Naive thymus-derived CD4-positive, alpha-beta T cell (primary cell): ENCODE data around the gene RAVER2. TPM values are rescaled to one million over a fixed set of nuclear protein-coding genes. Genes with fewer than 3 reads are reported as not detected.

ENCODE experiments used
- ATAC-seq: fragments of 150-1000 bp; cut with Tn5 transposase; 2 replicates; pipeline ENCODE4 v1.10.0; 2021; ENCODE audit warnings: mild to moderate bottlenecking, moderate library complexity
- CTCF ChIA-PET: fragments of 350-600 bp; sonication (Branson Sonifier 250); formaldehyde crosslinking; loops from one replicate; lab custom pipeline; 2021; ENCODE audit warnings: antibody characterized with exemption; lab: Charles Lee
- POLR2A ChIA-PET: fragments of 350-600 bp; sonication (Branson Sonifier 250); formaldehyde crosslinking; loops from one replicate; lab custom pipeline; 2021; ENCODE audit warnings: antibody characterized with exemption, inconsistent platforms; lab: Charles Lee
- DNase-seq, 9 donors: peaks; one replicate each; pipeline versions ENCODE4 v3.0.0 to v3.0.0-alpha.2; 2020 to 2022; ENCODE audit warnings: mixed read lengths in 1 of 9
- H3K27ac ChIP-seq: one replicate; pipeline ENCODE4 v1.7.0; 2013; ENCODE audit warnings: mild to moderate bottlenecking, low read depth, low read length, moderate library complexity
- H3K27me3 ChIP-seq, 2 donors: one replicate each; pipeline ENCODE4 v1.7.0; 2013; ENCODE audit warnings: low read length in 2 of 2, mild to moderate bottlenecking in 2 of 2, moderate library complexity in 2 of 2; ENCODE audit not compliant: control insufficient read depth in 2 of 2, insufficient read depth in 2 of 2
- H3K36me3 ChIP-seq, 3 experiments: 1 replicate in 2 of 3; 2 replicates in 1 of 3; pipeline ENCODE4 v1.7.0; 2013; ENCODE audit warnings: low read length in 3 of 3, mild to moderate bottlenecking in 3 of 3, moderate library complexity in 1 of 3; ENCODE audit not compliant: insufficient read depth in 3 of 3, control insufficient read depth in 2 of 3
- H3K4me1 ChIP-seq, 2 donors: one replicate each; pipeline ENCODE4 v1.7.0; 2013; ENCODE audit warnings: low read length in 2 of 2, mild to moderate bottlenecking in 2 of 2, moderate library complexity in 1 of 2; ENCODE audit not compliant: control insufficient read depth in 2 of 2, insufficient read depth in 2 of 2
- H3K4me3 ChIP-seq: 2 replicates; pipeline ENCODE4 v1.7.0; 2013; ENCODE audit warnings: mild to moderate bottlenecking, low read length
- H3K9me3 ChIP-seq, 3 experiments: 1 replicate in 2 of 3; 2 replicates in 1 of 3; pipeline ENCODE4 v1.7.0; 2013; ENCODE audit warnings: low read length in 3 of 3; ENCODE audit not compliant: control insufficient read depth in 2 of 3
- H3K27ac Mint-ChIP-seq, 9 donors: one replicate each; pipeline ENCODE4 v1.8.0; 2020 to 2022; ENCODE audit warnings: mixed read lengths in 9 of 9, mild to moderate bottlenecking in 8 of 9, moderate library complexity in 5 of 9, inconsistent platforms in 2 of 9
- H3K27me3 Mint-ChIP-seq, 5 donors: one replicate each; pipeline ENCODE4 v1.8.0; 2021 to 2022; ENCODE audit warnings: mixed read lengths in 5 of 5, mild to moderate bottlenecking in 1 of 5
- H3K36me3 Mint-ChIP-seq, 5 donors: one replicate each; pipeline ENCODE4 v1.8.0; 2020 to 2022; ENCODE audit warnings: mixed read lengths in 5 of 5, mild to moderate bottlenecking in 3 of 5, inconsistent platforms in 1 of 5
- H3K4me1 Mint-ChIP-seq, 7 donors: one replicate each; pipeline ENCODE4 v1.8.0; 2020 to 2022; ENCODE audit warnings: mixed read lengths in 7 of 7, mild to moderate bottlenecking in 3 of 7, inconsistent platforms in 1 of 7
- H3K4me3 Mint-ChIP-seq, 10 donors: one replicate each; pipeline ENCODE4 v1.8.0; 2020 to 2022; ENCODE audit warnings: mild to moderate bottlenecking in 10 of 10, mixed read lengths in 10 of 10, moderate library complexity in 6 of 10, inconsistent platforms in 2 of 10
- H3K9me3 Mint-ChIP-seq, 11 donors: one replicate each; pipeline ENCODE4 v1.8.0; 2020 to 2022; ENCODE audit warnings: mixed read lengths in 11 of 11, mild to moderate bottlenecking in 4 of 11, inconsistent platforms in 1 of 11, moderate library complexity in 1 of 11
- intact Hi-C, 2 donors: fragments of 100-400 bp; cut with micrococcal nuclease; formaldehyde crosslinking; loops; one replicate each; pipeline ENCODE4 v1.15.1; 2023
- polyA plus RNA-seq, 2 donors: library from polyadenylated mRNA; unstranded; fragments of 300-500 nt; fragmentation: Illumina TruSeq; gene quantifications; one replicate each; pipeline ENCODE4 v1.2.3, GENCODE V29; 2021
- total RNA-seq, 6 experiments: library from RNA in 5 of 6; stranded (reverse) in 5 of 6; gene quantifications; 1 replicate in 5 of 6; 2 replicates in 1 of 6; pipeline ENCODE4 v1.2.3 and lab custom pipeline; 2021 to 2026

Gene RAVER2
- total and polyA plus RNA-seq, 7 experiments from 2014 or later, result 0.29 to 1.9 (median 0.93) TPM

DNA sequence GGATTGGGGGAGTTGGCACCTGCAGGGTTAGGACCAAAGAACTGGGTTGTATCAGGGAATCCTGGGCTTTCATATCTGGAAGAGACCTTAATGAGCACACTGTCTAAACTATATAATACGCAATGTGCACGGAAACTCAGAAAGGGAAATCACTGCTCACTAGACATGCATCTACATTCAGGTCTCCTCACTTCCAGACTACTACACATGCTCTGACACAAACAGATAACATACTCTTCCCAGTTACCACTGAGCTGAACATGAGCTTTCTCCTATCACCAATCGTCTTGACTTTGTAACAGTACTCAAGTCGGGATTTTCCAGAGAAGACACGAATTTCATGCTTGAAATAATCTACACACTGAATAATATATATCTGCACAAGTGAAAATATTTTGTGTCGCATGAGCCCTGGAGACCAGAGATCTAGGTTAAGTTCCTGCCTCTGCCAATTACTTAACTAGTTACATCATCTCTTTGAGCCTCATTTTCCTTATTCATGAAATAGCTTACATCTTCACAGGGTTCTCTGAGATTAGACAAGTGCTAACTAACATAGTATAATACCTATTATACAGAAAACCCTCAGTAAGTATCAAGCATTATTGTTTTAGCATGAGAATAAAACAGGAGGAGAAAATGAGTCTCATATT is 120.4 kb downstream of the RAVER2 start:
- peaks cover 15 to 23% of the 10 kb centered on the region in 2 donors for H3K4me1 ChIP-seq
- Mint-ChIP-seq H3K36me3 (peaks cover 18 to 59% (median 43%) of the 10 kb centered on the region in 5 donors), H3K27ac (peak overlapping the region; percentile 10 to 87 (median 72)), H3K4me3 (peak overlapping the region in 7 of 10 donors; percentile 3 to 65 (median 30)), H3K4me1 (peaks cover 26 to 53% (median 34%) of the 10 kb centered on the region in 7 donors), H3K27me3 (no peaks in the 10 kb centered on the region), H3K9me3 (peaks cover 0 to 4% (median 0%) of the 10 kb centered on the region in 11 donors)
- H3K9me3 ChIP-seq, result no peaks in the 10 kb centered on the region
- ChIA-PET POLR2A (interaction anchor here (1.7 kb wide), 1 partner anchor 96 kb away, joined by 4 read pairs; no protein-coding TSS in a partner anchor), CTCF (interaction anchor here (0.8 to 2.0 kb wide), 2 partner anchors 12 to 96 kb away, joined by 3 to 8 read pairs; no protein-coding TSS in a partner anchor)
- DNase-seq (no peak), ATAC-seq (no peak)
- no peak overlapping the region for H3K27ac ChIP-seq
- H3K27me3 ChIP-seq, result no peaks in the 10 kb centered on the region
- no peak overlapping the region for H3K4me3 ChIP-seq
- intact Hi-C loops, result loop anchor here in 1 of 2 donors (2.0 kb wide), 1 partner anchor 176 kb away; no protein-coding TSS in a partner anchor
- peaks cover 5 to 70% (median 12%) of the 10 kb centered on the region in 3 experiments for H3K36me3 ChIP-seq

DNA sequence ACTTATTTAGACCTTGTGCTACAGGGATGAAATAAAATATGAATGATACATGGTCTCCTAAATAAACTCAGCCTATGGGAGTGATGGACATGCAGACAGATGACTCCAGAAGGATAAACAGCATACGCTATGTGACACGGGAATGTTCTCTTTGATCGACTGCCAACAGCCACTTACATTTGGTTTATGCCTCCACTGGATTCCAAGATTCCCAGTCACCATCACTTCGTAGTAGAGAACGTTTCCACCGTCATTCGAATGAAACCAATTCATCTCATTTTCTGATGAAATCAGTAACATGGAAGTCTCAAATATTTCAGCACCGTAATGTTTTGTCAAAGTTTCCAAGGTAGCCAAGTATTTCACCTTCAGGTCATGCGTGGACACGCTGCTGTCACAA is 121.8 kb downstream of the RAVER2 start:
- Mint-ChIP-seq H3K36me3 (peaks cover 21 to 61% (median 39%) of the 10 kb centered on the region in 5 donors), H3K9me3 (no peaks in the 10 kb centered on the region), H3K4me3 (no peak overlapping the region), H3K4me1 (peaks cover 25 to 52% (median 31%) of the 10 kb centered on the region in 7 donors), H3K27ac (peak overlapping the region in 1 of 9 donors; percentile 36), H3K27me3 (no peaks in the 10 kb centered on the region)
- ATAC-seq (no peak), DNase-seq (no peak)
- Histone ChIP-seq H3K36me3 (peaks cover 5 to 73% (median 18%) of the 10 kb centered on the region in 3 experiments), H3K4me1 (peaks cover 15 to 23% of the 10 kb centered on the region in 2 donors), H3K9me3 (no peaks in the 10 kb centered on the region), H3K27me3 (no peaks in the 10 kb centered on the region), H3K27ac (no peak overlapping the region), H3K4me3 (no peak overlapping the region)
- ChIA-PET POLR2A (interaction anchor here (0.9 to 1.3 kb wide), 2 partner anchors 10 to 99 kb away, joined by 3 read pairs; no protein-coding TSS in a partner anchor), CTCF (interaction anchor here (0.6 kb wide), 1 partner anchor 594 kb away, joined by 4 read pairs; no protein-coding TSS in a partner anchor)
- intact Hi-C loops, result no loop called here

DNA sequence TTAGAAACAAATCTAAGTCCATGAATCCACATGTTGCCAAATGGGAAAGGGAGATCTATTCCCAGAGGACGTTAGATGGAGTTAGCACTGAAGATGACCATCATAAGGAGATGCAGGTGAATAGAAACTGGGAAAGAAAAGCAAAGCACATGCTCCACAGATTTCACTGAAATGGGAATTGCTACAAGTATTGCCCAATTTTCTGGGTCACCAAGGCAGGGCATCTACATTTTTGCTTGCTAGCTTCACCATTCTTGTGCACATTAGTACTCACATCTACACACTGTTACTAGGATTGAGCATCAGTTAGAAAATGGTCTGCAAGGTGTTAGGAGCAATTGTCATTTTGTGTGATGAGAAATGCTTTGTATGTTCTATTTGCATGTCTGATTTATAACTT is 122.4 kb downstream of the RAVER2 start:
- DNase-seq (no peak), ATAC-seq (no peak)
- ChIA-PET CTCF (no interaction called here), POLR2A (interaction anchor here (1.3 to 1.8 kb wide), 2 partner anchors 95 to 98 kb away, joined by 3 to 4 read pairs; no protein-coding TSS in a partner anchor)
- H3K36me3 ChIP-seq, result peaks cover 5 to 73% (median 18%) of the 10 kb centered on the region in 3 experiments
- H3K4me1 ChIP-seq, result peaks cover 15 to 23% of the 10 kb centered on the region in 2 donors
- Mint-ChIP-seq H3K27ac (peak overlapping the region in 1 of 9 donors; percentile 83), H3K9me3 (no peaks in the 10 kb centered on the region), H3K27me3 (no peaks in the 10 kb centered on the region), H3K4me1 (peaks cover 27 to 52% (median 32%) of the 10 kb centered on the region in 7 donors), H3K36me3 (peaks cover 25 to 61% (median 45%) of the 10 kb centered on the region in 5 donors), H3K4me3 (no peak overlapping the region)
- no peaks in the 10 kb centered on the region for H3K9me3 ChIP-seq
- no peak overlapping the region for H3K27ac ChIP-seq
- no peaks in the 10 kb centered on the region for H3K27me3 ChIP-seq
- intact Hi-C loops, result no loop called here
- H3K4me3 ChIP-seq, result no peak overlapping the region

DNA sequence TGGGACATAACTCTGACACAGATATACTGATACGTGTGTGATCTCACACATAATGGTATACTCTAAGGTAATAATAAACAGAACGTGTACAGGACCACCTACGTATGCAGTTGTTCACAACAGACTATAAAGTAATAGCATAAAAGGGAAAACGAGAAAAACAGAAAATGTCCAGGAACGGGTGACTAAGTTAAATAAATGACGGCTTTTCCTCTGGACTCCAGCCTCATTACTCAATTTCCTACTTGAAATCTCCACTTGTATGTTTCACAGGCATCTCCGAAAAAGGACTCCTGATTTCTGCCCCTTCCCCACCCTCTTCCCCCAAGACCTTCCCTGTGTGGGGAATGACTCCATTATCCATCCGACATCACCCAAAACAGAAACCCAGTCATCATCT is 126.4 kb downstream of the RAVER2 start:
- H3K27me3 Mint-ChIP-seq, result no peaks in the 10 kb centered on the region
- H3K27me3 ChIP-seq, result no peaks in the 10 kb centered on the region
- ChIA-PET CTCF (interaction anchor here (1.1 kb wide), 1 partner anchor 204 kb away, joined by 3 read pairs; no protein-coding TSS in a partner anchor), POLR2A (interaction anchor here (1.0 kb wide), 1 partner anchor 8 kb away, joined by 3 read pairs; no protein-coding TSS in a partner anchor)
- no peaks in the 10 kb centered on the region for H3K9me3 Mint-ChIP-seq
- DNase-seq (no peak), ATAC-seq (no peak)
- H3K4me1 Mint-ChIP-seq, result peaks cover 18 to 60% (median 39%) of the 10 kb centered on the region in 7 donors
- H3K4me3 Mint-ChIP-seq, result no peak overlapping the region
- intact Hi-C loops, result no loop called here
- no peak overlapping the region for H3K27ac ChIP-seq
- H3K4me1 ChIP-seq, result peaks cover 20 to 21% of the 10 kb centered on the region in 2 donors
- H3K9me3 ChIP-seq, result no peaks in the 10 kb centered on the region
- peaks cover 43 to 70% (median 49%) of the 10 kb centered on the region in 5 donors for H3K36me3 Mint-ChIP-seq
- H3K4me3 ChIP-seq, result no peak overlapping the region
- peaks cover 4 to 91% (median 31%) of the 10 kb centered on the region in 3 experiments for H3K36me3 ChIP-seq
- H3K27ac Mint-ChIP-seq, result peak overlapping the region in 6 of 9 donors; percentile 2 to 81 (median 52)

DNA sequence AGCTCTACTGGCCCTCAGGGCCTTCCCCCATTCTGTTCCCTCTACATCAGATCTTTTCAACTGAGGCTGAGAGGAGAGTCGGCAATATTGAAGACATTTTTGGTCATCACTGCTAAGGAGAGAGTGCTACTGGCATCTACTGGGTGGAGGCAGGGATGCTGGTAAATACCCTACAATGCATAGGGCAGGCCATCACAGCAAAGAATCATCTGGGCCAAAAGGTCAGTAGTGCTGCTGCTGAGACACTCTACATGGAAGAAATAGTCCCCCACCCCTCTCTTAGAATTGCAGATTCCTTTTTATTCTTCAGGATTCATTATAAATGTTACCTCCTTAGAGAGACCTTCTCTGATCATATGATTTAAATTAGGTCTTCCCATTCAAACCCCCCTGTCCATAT is 127.2 kb downstream of the RAVER2 start:
- Histone ChIP-seq H3K4me1 (peaks cover 28 to 29% of the 10 kb centered on the region in 2 donors), H3K36me3 (peaks cover 4 to 90% (median 33%) of the 10 kb centered on the region in 3 experiments), H3K9me3 (no peaks in the 10 kb centered on the region), H3K27ac (no peak overlapping the region), H3K4me3 (no peak overlapping the region), H3K27me3 (no peaks in the 10 kb centered on the region)
- no peak for DNase-seq
- no peak for ATAC-seq
- intact Hi-C loops, result no loop called here
- no peaks in the 10 kb centered on the region for H3K27me3 Mint-ChIP-seq
- H3K36me3 Mint-ChIP-seq, result peaks cover 38 to 68% (median 45%) of the 10 kb centered on the region in 5 donors
- ChIA-PET CTCF (no interaction called here), POLR2A (interaction anchor here (0.5 to 1.4 kb wide), 3 partner anchors 8 to 178 kb away, joined by 3 read pairs; partner anchors contain the start of gene JAK1)
- H3K27ac Mint-ChIP-seq, result peak overlapping the region in 6 of 9 donors; percentile 2 to 81 (median 40)
- H3K4me3 Mint-ChIP-seq, result no peak overlapping the region
- peaks cover 22 to 64% (median 47%) of the 10 kb centered on the region in 7 donors for H3K4me1 Mint-ChIP-seq
- peaks cover 0 to under 1% (median 0%) of the 10 kb centered on the region in 11 donors for H3K9me3 Mint-ChIP-seq

DNA sequence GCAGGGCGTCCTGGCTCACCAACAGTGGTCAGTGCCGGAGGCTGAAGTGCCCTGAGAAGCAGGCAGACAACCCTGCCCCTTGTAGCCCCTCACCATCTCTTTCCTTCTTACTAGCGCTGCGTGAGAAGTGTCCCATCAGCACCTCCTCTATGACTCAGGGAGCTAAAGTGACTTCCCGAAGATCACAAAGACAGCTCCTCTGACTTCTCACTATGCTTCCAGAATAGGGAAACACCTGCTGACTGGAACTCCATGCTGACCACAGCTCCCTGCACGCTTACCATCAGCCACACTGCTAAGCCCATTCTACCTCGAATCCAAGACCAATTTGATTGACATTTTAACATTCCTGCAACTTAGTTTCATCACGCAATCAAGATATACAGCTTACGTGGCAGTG is 128.7 kb downstream of the RAVER2 start:
- CTCF ChIA-PET, result interaction anchor here (0.9 kb wide), 1 partner anchor 202 kb away, joined by 3 read pairs; no protein-coding TSS in a partner anchor
- H3K27me3 Mint-ChIP-seq, result no peaks in the 10 kb centered on the region
- H3K9me3 Mint-ChIP-seq, result peaks cover 0 to 2% (median 0%) of the 10 kb centered on the region in 11 donors
- H3K4me1 Mint-ChIP-seq, result peaks cover 30 to 77% (median 61%) of the 10 kb centered on the region in 7 donors
- no peak overlapping the region for H3K27ac ChIP-seq
- H3K36me3 Mint-ChIP-seq, result peaks cover 36 to 64% (median 44%) of the 10 kb centered on the region in 5 donors
- H3K27me3 ChIP-seq, result no peaks in the 10 kb centered on the region
- DNase-seq, result no peak
- H3K9me3 ChIP-seq, result no peaks in the 10 kb centered on the region
- peaks cover 38 to 39% of the 10 kb centered on the region in 2 donors for H3K4me1 ChIP-seq
- no peak overlapping the region for H3K4me3 ChIP-seq
- peak overlapping the region in 7 of 9 donors; percentile 20 to 87 (median 66) for H3K27ac Mint-ChIP-seq
- no peak for ATAC-seq
- POLR2A ChIA-PET, result interaction anchor here (0.9 kb wide), 1 partner anchor 13 kb away, joined by 3 read pairs; no protein-coding TSS in a partner anchor
- intact Hi-C loops, result no loop called here
- H3K4me3 Mint-ChIP-seq, result no peak overlapping the region
- H3K36me3 ChIP-seq, result peaks cover 4 to 77% (median 33%) of the 10 kb centered on the region in 3 experiments
